Suprapubic skin (tissue), 4 donors: ENCODE measurements around the gene TARP.

Experiments
- EP300 ChIP-seq: sonication (generic); formaldehyde crosslinking; IDR thresholded peaks from one replicate; pipeline ENCODE4 v1.6.1; 2017; ENCODE audit warnings: antibody characterized with exemption
- POLR2A ChIP-seq, 2 donors: fragments of 450-650 bp; IDR thresholded peaks; one replicate each; pipeline ENCODE4 v1.6.1; 2017; ENCODE audit warnings: antibody characterized with exemption in 2 of 2, mild to moderate bottlenecking in 2 of 2, moderate library complexity in 2 of 2
- POLR2AphosphoS5 ChIP-seq, 3 donors: sonication (generic); formaldehyde crosslinking; IDR thresholded peaks; one replicate each; pipeline ENCODE4 v1.6.1; 2017; ENCODE audit warnings: antibody characterized with exemption in 3 of 3
- TF ChIP-seq, protein P1 (sequence below), 2 donors: fragments of 200-600 bp in 1 of 2; fragments of 450-650 bp in 1 of 2; sonication (generic) in 1 of 2; IDR thresholded peaks; one replicate each; pipeline ENCODE4 v1.5.1; 2016 to 2019; ENCODE audit warnings: antibody characterized with exemption in 2 of 2, mild to moderate bottlenecking in 1 of 2, moderate library complexity in 1 of 2

GRCh38 chr7:38311329-38311937, 38.0 kb upstream of the TARP start:
- TF ChIP-seq POLR2AphosphoS5 (IDR thresholded peaks at IDR 0.05) (no peak), POLR2A (IDR thresholded peaks at IDR 0.05) (no peak), EP300 (no peak)
- TF ChIP-seq, protein P1, sequence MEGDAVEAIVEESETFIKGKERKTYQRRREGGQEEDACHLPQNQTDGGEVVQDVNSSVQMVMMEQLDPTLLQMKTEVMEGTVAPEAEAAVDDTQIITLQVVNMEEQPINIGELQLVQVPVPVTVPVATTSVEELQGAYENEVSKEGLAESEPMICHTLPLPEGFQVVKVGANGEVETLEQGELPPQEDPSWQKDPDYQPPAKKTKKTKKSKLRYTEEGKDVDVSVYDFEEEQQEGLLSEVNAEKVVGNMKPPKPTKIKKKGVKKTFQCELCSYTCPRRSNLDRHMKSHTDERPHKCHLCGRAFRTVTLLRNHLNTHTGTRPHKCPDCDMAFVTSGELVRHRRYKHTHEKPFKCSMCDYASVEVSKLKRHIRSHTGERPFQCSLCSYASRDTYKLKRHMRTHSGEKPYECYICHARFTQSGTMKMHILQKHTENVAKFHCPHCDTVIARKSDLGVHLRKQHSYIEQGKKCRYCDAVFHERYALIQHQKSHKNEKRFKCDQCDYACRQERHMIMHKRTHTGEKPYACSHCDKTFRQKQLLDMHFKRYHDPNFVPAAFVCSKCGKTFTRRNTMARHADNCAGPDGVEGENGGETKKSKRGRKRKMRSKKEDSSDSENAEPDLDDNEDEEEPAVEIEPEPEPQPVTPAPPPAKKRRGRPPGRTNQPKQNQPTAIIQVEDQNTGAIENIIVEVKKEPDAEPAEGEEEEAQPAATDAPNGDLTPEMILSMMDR (IDR thresholded peaks at IDR 0.05) = no peak
